Activated T-cell treated with anti-CD3 and anti-CD28 coated beads, Interleukin-2, amount 50 U/mL, for 1 hour (primary cell): ENCODE results near the gene CECR2.

Experiments used
- DNase-seq: peaks from one replicate; pipeline ENCODE4 v3.0.0-alpha.2; 2020

The CECR2 gene

DNA sequence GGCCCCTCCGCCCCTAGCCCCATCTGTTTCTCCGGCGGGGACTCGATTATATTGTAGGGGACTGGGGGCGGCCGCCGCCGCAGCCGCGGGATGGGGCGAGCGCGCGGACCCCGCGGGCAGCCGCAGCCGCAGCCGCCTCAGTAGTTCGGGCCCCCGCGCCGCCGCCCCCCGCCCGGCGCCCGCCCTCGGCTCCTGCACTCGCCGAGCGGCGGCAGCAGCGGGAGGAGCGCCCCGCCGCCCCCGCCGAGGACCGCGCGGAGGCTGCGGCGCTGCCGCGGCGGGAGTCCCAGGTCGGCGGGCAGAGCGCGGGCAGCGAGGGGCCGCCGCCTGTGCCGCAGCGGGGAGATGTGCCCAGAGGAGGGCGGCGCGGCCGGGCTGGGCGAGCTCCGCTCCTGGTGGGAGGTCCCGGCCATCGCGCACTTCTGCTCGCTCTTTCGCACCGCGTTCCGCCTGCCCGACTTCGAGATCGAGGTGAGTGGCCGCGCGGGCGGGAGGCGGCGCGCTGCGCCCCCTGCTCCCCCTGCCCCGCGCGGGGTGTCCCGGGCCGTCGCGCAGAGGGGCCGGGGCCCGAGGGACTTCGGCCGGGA is at the start of gene CECR2:
TSS of gene CECR2 (plus strand) at position 22 of the 587 bp plus-strand sequence. CDS start at position 346, 324 bp downstream.
- DNase-seq = peak; percentile 38

GRCh38 chr22:17319546-17319945 is 49.7 kb upstream of the CECR2 start:
- no peak for DNase-seq

- no peak for DNase-seq
Measured at GRCh38 chr22:17322511-17322910, 46.7 kb upstream of the CECR2 start.

GRCh38 chr22:17331690-17332089 is 37.6 kb upstream of the CECR2 start:
- DNase-seq = no peak

DNA sequence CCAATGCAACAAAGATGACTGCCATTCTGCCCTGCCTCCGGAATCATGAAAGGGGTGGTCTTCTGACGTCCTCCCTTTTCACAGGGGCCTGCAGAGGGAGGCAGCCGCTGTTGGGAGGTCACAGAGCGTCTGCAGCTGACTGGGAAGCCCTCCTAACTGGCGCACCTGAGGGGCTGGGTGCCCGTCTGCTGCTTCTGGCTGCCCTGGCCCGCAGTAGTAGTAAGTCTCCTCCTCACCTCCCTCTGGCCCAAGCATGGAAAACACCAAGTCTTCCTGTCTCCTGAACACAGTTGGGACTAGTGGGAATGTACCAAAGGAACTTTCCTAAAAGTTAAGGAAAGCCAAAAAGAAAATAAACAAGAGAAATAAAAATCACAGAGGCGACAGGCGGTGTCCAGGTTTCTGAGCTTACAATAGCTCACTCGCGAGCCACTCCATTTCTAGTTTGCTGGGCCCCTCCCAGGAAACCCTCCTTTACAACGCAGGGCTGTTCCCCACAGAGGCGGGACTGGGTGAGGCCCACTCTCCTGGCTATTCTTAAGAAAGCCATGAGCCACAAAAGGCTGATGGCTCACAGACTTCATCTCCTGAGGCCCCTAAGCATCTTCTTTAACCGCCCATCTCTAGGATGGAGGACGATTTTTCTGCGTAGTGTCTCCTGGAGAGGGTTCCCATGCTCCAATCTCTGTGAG is 37.0 kb upstream of the CECR2 start:
- no peak for DNase-seq

DNA sequence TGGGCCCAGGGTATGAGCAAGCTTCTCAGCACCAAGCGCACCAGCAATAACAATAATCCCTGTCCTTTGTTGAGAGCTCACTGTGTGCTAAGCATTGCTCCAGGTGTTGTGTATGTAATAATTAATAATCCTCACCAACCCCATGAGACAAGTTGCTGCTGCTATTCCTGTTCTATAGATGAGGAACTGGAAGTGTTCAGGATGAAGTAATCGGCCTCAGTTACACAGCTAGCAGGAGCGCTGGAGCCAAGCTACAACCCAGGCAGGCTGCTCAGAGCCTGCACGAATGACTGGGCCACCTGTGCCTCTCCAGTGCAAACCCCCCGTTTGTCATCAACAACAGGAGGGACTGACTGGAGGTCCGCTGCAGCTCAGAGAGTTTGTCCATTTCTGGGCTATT is 35.2 kb upstream of the CECR2 start:
- no peak for DNase-seq

- DNase-seq = no peak
Measured at GRCh38 chr22:17334983-17335382, 34.3 kb upstream of the CECR2 start.

DNA sequence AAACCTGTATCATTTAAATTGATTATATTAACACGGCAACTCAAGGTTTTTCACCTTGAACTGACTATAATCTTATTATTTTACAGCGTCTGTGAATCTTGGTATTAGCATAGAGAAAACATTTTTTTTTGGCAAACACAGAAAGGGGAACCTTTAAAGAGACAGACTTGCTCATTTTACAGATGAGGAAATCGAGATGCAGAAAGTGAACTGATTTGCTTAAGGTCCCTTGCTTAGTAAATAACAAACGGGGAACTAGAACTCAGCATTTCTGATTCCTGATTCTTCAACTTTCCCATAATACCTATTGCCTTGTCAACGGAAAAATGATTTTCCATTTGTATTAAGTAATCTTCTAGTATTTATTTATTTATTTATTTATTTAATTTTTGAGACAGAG is 33.2 kb upstream of the CECR2 start:
- no peak for DNase-seq

GRCh38 chr22:17337639-17338038 is 31.6 kb upstream of the CECR2 start:
- DNase-seq = no peak

GRCh38 chr22:17339095-17339693 is 30.1 kb upstream of the CECR2 start:
- no peak for DNase-seq

- no peak for DNase-seq
Measured at GRCh38 chr22:17342361-17342760, 26.9 kb upstream of the CECR2 start.

DNA sequence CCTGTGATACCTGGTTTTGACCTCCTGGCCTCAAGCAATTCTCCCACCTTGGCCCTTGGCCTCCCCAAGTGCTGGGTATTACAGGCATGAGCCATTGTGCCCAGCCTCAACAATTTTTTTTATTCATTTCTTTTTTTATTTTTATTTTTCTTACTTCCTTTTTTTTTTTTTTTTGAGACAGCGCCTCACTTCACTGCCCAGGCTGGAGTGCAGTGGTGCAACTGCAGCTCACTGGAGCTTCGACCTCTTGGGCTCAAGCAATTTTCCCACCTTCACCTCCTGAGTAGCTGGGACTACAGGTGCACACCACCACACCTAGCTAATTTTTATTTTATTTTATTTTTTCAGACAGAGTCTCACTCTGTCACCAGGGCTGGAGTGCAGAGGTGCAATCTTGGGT is 25.5 kb upstream of the CECR2 start:
- DNase-seq = no peak

GRCh38 chr22:17346578-17346977 is 22.7 kb upstream of the CECR2 start:
- DNase-seq = no peak

GRCh38 chr22:17347724-17348123 is 21.5 kb upstream of the CECR2 start:
- DNase-seq = no peak

DNA sequence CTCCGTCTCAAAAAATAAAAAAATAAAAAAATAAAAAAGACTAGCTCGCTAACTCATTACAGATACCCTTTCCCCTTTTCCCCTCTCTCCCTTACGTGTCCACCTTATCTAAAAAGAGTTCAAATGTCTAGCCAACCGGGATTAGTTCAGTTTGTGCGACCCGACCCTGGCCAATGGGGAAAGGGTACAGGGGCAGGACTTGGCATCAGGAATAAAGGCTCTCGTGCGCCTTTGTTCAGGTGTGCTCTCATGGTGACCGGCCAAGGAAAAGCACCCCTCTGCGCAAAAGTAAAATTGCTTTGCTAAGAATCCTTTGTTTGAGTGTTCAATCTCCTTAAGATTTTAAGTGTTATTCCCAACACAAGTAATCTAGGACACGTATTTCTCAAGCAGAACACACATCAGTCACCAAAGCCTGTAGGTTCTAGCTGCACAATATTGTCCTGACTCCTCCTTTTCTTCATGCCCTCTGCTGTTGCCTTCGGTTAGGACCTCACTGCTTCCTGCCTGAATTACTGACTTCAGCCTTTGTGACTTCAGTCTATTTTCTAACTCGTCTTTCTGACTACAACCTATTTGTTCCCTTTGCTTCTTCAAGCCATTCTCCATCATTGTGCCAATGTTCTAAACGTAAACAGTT is 20.7 kb upstream of the CECR2 start:
- no peak for DNase-seq

DNA sequence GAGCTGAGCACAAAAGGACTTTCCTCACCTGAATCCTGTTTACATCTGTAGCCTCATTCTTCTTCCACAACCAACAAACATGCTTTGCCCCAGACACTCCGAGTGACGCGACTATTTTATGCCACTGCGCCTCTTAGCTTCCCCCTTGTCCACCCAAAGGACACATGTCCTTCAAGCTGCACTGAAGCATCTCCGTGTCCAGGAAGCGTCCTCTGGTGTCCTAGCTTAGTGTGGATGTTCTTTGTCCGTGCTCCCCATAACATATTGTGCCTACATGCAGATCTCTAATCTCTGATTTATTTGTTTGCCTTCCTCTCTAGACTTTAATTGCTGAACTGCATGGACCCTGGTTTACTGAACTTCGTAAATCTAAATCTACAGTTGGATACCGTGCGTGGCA is 20.1 kb upstream of the CECR2 start:
- no peak for DNase-seq

GRCh38 chr22:17350292-17350691 is 19.0 kb upstream of the CECR2 start:
- DNase-seq = no peak

DNA sequence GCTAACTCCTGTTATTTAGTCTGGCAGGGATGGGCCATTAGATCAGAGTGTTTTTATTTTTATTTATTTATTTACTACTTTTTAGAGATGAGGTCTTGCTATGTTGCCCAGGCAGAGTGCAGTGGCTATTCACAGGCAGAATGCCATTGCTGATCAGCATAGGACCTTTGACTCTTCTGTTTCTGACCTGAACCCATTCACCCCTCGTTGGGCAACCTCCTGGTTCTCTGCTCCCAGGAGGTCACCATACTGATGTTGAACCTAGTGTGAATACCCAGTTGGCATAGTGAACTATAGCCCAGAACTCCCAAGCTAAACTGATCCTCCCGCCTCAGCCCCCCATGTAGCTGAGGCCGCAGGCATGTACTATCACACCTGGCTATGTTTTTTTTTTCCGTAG is 16.5 kb upstream of the CECR2 start:
- DNase-seq = no peak

DNA sequence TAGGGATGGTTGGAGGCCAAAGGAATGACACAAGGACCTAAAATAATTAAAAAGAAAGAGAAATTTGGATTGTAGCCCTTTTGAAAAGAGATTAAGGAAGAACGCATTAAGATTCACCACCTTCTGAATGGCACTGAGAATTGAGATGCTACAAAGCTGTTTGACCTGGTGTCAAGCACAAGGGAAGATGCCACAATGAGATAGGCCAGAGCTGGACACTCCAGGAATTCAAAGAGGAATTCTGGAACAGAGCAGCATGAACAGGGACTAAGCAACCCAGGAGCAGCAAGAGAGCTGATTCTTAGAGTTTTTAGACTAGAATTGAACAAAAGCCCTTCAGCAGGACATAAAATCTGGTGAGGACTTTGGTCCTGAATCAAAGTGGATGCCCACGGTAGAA is 11.6 kb upstream of the CECR2 start:
- no peak for DNase-seq

DNA sequence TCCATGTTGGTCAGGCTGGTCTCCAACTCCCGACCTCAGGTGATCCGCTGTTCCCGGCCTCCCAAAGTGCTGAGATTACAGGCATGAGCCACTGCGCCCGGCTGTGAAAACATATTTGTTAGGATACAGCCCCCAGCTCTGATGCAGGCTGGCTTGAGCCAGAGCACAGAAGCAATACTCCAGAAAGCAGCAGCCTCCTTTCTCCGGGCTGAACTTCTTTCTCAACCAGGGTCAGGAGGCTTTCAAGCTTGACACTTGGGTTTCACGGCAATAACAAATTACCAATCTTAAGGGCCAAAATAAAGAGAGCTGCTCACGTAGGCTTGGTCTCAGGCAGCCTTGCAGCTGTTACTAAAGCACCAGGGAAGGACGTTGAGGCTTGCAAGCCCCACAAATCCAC is 10.8 kb upstream of the CECR2 start:
- no peak for DNase-seq

DNA sequence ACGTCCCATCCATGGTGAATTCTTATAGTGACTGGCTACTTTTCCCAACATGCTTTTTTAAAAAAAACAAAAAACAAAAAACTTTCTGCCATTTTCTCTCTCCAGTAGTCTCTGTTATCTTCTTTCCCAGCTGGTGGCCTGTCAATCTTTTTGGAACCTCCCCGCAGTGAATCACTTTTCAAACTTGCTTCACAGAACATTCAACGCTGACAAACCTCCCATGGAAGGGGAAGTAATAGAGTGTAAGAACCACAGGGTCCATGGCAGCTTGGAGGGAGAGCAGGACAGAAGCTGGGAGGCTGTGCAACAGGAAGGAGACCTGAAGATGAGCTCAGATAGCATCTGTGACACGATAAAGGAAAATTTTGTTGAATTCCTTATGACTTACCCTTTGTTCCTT is 9.8 kb upstream of the CECR2 start:
- DNase-seq = no peak

- no peak for DNase-seq
Measured at GRCh38 chr22:17366329-17366728, 2.9 kb upstream of the CECR2 start.

GRCh38 chr22:17366830-17367229 is 2.4 kb upstream of the CECR2 start:
- DNase-seq = no peak

- DNase-seq = no peak
Measured at GRCh38 chr22:17368144-17368543, 1.1 kb upstream of the CECR2 start.
